Mesothelial cell of epicardium (in vitro differentiated cells): ENCODE results near the gene CEACAM7. TPM values are rescaled to one million over a fixed set of nuclear protein-coding genes. Genes with fewer than 3 reads are reported as not detected.

Experiments used
- DNase-seq, 2 experiments: peaks; one replicate each; pipeline ENCODE4 v3.0.0; 2021; ENCODE audit warnings: low spot score in 2 of 2; ENCODE audit not compliant: unreplicated experiment in 2 of 2
- H3K27ac Mint-ChIP-seq: 2 replicates; pipeline ENCODE4 v1.8.0; 2021; ENCODE audit warnings: mixed read lengths
- H3K27me3 Mint-ChIP-seq: 2 replicates; pipeline ENCODE4 v1.8.0; 2021; ENCODE audit warnings: low read depth, mixed read lengths
- H3K36me3 Mint-ChIP-seq: 2 replicates; pipeline ENCODE4 v1.8.0; 2021; ENCODE audit warnings: mixed read lengths
- H3K4me1 Mint-ChIP-seq: 2 replicates; pipeline ENCODE4 v1.8.0; 2021; ENCODE audit warnings: mixed read lengths
- H3K4me3 Mint-ChIP-seq: 2 replicates; pipeline ENCODE4 v1.8.0; 2021; ENCODE audit warnings: mild to moderate bottlenecking, moderate library complexity, mixed read lengths
- H3K9me3 Mint-ChIP-seq: 2 replicates; pipeline ENCODE4 v1.8.0; 2021; ENCODE audit warnings: mixed read lengths
- total RNA-seq: library from RNA; stranded (reverse); gene quantifications from 3 replicates; pipeline ENCODE4 v1.2.1, GENCODE V29; 2021
- TF ChIP-seq, protein P1 (sequence below): fragments of 200-600 bp; sonication (generic); IDR thresholded peaks from one replicate; pipeline ENCODE4 v1.5.0; 2021; ENCODE audit warnings: antibody characterized with exemption; ENCODE audit not compliant: unreplicated experiment

CEACAM7 gene
- total RNA-seq, 1 donor from 2014 or later: not detected

DNA sequence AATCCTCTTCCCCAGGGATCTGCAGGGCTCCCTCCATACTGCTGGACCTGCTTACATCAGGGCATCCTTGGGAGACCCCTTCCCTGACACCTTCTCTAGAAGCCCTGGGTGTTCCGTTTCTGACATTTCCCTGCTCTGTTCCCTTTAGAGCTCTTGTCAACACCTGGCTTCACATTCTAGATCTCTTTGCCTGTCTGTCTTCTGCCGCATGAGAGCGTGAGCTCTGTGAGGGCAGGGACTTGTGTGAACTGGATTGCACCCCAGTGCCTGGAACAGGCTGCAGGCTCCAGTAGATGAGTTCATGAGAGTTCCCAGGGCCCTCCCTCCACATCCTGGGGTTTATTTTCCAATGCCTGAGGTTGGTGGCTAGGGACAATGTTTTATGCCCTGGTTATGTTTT lies 651 bp downstream of the CEACAM7 start:
- no peak for DNase-seq
- Mint-ChIP-seq H3K36me3 (peaks cover 8% of the 10 kb centered on the region), H3K4me3 (no peak overlapping the region), H3K27ac (no peak overlapping the region), H3K9me3 (peaks cover 52% of the 10 kb centered on the region), H3K4me1 (no peaks in the 10 kb centered on the region), H3K27me3 (no peaks in the 10 kb centered on the region)
- TF ChIP-seq, protein P1, sequence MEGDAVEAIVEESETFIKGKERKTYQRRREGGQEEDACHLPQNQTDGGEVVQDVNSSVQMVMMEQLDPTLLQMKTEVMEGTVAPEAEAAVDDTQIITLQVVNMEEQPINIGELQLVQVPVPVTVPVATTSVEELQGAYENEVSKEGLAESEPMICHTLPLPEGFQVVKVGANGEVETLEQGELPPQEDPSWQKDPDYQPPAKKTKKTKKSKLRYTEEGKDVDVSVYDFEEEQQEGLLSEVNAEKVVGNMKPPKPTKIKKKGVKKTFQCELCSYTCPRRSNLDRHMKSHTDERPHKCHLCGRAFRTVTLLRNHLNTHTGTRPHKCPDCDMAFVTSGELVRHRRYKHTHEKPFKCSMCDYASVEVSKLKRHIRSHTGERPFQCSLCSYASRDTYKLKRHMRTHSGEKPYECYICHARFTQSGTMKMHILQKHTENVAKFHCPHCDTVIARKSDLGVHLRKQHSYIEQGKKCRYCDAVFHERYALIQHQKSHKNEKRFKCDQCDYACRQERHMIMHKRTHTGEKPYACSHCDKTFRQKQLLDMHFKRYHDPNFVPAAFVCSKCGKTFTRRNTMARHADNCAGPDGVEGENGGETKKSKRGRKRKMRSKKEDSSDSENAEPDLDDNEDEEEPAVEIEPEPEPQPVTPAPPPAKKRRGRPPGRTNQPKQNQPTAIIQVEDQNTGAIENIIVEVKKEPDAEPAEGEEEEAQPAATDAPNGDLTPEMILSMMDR: no peak

DNA sequence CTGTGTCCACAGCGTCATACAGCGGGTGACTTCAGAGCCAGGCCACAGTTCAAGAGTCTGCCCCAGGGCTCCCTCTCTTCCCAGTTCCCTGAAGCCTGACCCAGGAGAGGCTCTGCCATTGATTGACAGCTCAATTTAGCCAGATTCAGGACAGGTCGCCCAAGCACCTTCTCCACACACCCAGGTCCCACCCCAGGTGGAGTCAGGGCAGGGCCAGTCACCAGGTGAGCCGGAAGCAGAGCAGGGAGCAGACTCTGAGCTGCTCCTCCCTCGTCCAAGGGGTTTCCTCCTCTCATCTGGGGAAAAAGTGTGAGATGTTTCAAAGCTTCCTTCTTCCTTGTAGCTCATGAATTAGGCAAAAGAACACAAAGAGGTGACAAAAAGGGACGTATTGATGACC lies 5.6 kb downstream of the CEACAM7 start:
- no peaks in the 10 kb centered on the region for H3K4me1 Mint-ChIP-seq
- DNase-seq: no peak
- H3K27ac Mint-ChIP-seq: no peak overlapping the region
- H3K27me3 Mint-ChIP-seq: no peaks in the 10 kb centered on the region
- TF ChIP-seq, protein P1: no peak
- peaks cover 62% of the 10 kb centered on the region for H3K9me3 Mint-ChIP-seq
- H3K36me3 Mint-ChIP-seq: peaks cover 4% of the 10 kb centered on the region
- H3K4me3 Mint-ChIP-seq: no peak overlapping the region

DNA sequence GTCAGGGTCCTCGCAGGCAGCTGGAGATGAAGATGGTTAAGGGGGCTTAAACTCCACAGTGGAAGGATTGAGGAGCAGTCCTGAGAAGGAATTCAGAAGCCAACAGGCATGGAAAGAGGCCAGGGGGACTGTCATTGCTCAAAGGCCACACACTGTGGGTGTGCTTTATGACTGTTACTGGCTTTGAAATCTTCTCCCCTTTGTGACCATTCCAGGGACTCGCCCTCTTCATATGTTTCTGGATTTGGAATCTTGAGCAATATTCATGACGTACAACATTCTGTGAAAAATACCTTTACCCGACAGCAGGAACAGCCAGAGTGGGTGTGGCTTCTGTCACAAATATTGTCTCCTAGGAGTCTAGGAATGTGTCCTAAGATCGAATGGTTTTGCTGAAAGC lies 16.6 kb downstream of the CEACAM7 start:
- no peaks in the 10 kb centered on the region for H3K4me1 Mint-ChIP-seq
- TF ChIP-seq, protein P1: no peak
- no peaks in the 10 kb centered on the region for H3K27me3 Mint-ChIP-seq
- H3K27ac Mint-ChIP-seq: no peak overlapping the region
- no peak overlapping the region for H3K4me3 Mint-ChIP-seq
- peaks cover 91% of the 10 kb centered on the region for H3K9me3 Mint-ChIP-seq
- no peaks in the 10 kb centered on the region for H3K36me3 Mint-ChIP-seq
- DNase-seq: no peak

DNA sequence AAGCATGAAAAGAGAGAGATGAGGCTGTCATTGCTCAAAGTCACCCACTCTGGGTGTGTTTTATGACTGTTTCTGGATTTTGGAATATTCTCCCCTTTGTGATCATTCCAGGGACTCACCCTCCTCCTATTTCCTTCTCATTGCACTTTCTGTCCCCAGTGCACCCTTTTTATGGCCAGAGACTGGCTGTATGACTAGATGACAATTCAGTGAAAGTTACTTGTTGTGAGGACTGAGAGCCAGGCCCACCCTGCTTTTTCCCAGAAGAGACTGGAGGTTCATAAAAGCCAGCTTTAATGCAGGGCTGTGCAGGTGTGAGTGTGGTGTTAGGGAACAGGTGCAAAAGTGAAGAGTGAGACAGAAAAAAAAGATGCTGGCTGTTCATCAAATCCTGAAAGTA lies 17.3 kb downstream of the CEACAM7 start:
- H3K36me3 Mint-ChIP-seq: no peaks in the 10 kb centered on the region

DNA sequence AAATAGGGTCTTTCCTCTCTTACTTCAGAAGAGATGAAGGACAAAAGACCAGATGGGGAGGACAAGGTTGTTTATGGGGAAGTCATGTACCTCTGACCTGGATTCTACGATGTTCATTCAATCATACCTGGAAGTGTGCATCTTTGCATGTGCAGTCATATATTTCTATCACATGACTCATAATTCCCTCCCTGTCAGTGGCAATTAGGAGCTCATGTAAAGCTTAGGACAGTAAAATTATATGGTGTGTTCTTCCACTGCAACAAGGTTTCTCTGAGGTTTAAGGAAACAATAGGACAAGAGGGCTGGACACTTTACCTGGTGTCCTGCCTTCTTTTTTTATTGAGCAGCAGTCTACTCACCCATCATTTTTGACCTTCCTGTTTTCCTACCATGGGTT lies 19.8 kb downstream of the CEACAM7 start:
- Mint-ChIP-seq H3K9me3 (peaks cover 90% of the 10 kb centered on the region), H3K27me3 (no peaks in the 10 kb centered on the region), H3K4me3 (no peak overlapping the region), H3K4me1 (no peaks in the 10 kb centered on the region), H3K27ac (no peak overlapping the region), H3K36me3 (no peaks in the 10 kb centered on the region)
- TF ChIP-seq, protein P1: no peak
- no peak for DNase-seq

More for the DNA sequence above, 17.3 kb downstream of the CEACAM7 start:
- no peaks in the 10 kb centered on the region for H3K27me3 Mint-ChIP-seq
- H3K4me1 Mint-ChIP-seq: no peaks in the 10 kb centered on the region
- TF ChIP-seq, protein P1: no peak
- no peak overlapping the region for H3K27ac Mint-ChIP-seq
- peaks cover 88% of the 10 kb centered on the region for H3K9me3 Mint-ChIP-seq
- DNase-seq: no peak
- H3K4me3 Mint-ChIP-seq: no peak overlapping the region

DNA sequence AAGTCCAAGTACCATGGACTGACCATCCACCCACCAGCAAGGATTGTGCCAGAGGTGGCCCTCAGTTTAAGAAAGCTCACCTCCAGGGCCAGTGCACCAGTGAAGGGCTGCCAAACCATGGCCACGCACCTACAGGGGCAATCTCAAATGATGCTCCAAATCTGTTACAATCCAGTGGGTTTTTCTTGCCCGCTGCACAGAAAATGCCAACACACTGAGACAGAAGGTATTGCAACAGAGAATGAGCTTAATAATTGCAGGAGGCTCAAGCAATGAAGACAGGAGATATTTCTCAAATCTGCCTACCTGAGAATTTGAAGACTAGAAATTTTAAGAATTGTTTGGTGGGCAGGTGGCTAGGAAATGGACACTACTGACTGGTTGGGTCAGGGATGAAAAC lies 22.0 kb downstream of the CEACAM7 start:
- H3K4me1 Mint-ChIP-seq: no peaks in the 10 kb centered on the region
- TF ChIP-seq, protein P1: no peak
- no peaks in the 10 kb centered on the region for H3K27me3 Mint-ChIP-seq
- no peak overlapping the region for H3K4me3 Mint-ChIP-seq
- H3K27ac Mint-ChIP-seq: no peak overlapping the region
- H3K36me3 Mint-ChIP-seq: no peaks in the 10 kb centered on the region
- peaks cover 93% of the 10 kb centered on the region for H3K9me3 Mint-ChIP-seq
- no peak for DNase-seq
